Measurements from ENCODE around the gene PREX1. TPM values are rescaled to one million over a fixed set of nuclear protein-coding genes. Genes with fewer than 3 reads are reported as not detected.

Gene PREX1
- total and polyA plus RNA-seq, 2 donors (not counting 3 experiments of a cell fraction or from before 2014, with no cell fraction given), result 51.3 to 72.9 TPM

DNA sequence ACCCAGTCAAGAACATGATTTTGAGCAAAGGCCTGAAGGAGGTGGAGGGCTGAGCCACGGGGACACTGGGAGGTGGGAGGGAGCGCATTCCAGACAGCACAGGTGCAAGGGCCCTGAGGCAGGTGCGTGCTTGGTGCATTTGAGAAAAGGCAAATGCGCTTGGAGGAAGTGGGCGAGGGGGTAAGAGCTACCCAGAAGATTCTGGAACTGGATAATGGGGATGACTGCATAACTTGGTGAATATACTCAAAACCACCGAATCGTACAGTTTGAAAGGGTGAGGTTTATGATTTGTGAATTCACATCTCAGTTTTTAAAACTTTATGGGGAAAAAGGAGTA lies 9.8 kb downstream of the PREX1 start:
- intact Hi-C loops (cut with micrococcal nuclease) (no loop called here), dilution Hi-C loops (cut with MboI; ENCODE audit: extremely low pct_ligation_motif_present, low sequenced_read_pairs) (no loop called here)
- H4K20me1 ChIP-seq (replicated peaks; ENCODE audit: control insufficient read depth, extremely low read depth, insufficient read depth, low read length), result no peaks in the 10 kb centered on the region
- POLR2A ChIA-PET, result interaction anchor here (0.6 kb wide), 1 partner anchor 11 kb away, joined by 6 read pairs; no protein-coding TSS in a partner anchor
- peaks cover 0 to 12% of the 10 kb centered on the region in 2 experiments for H3K36me3 ChIP-seq (ENCODE audit: control insufficient read depth in 2 of 2, extremely low read depth in 1 of 2, insufficient read depth in 2 of 2, low read length in 2 of 2)
- no peak for DNase-seq (ENCODE audit: low read depth, low spot score)
- no peak overlapping the region for H2AFZ ChIP-seq (ENCODE audit: low read depth, low read length)
- FAIRE-seq, result no peak
- peaks cover 36% of the 10 kb centered on the region for H3K4me1 ChIP-seq (ENCODE audit: control insufficient read depth, extremely low read depth, insufficient read depth, low read length)
- H3K9ac ChIP-seq (replicated peaks; ENCODE audit: extremely low read depth, insufficient read depth, low read length), result peak overlapping the region; percentile 2
- no TSS peak for BruUV-seq (replicated peaks)
- H3K79me2 ChIP-seq (ENCODE audit: control insufficient read depth, insufficient read depth, low read length), result peaks cover 99% of the 10 kb centered on the region
- H3K9me3 ChIP-seq (replicated peaks; ENCODE audit: control insufficient read depth, insufficient read depth, low read length), result no peaks in the 10 kb centered on the region
- H3K4me2 ChIP-seq (ENCODE audit: insufficient read depth, low read length), result no peak overlapping the region
- no peaks in the 10 kb centered on the region for H3K27me3 ChIP-seq (ENCODE audit: control insufficient read depth in 2 of 2, insufficient read depth in 2 of 2, low read length in 2 of 2)
- H3K9me1 ChIP-seq (replicated peaks; ENCODE audit: control insufficient read depth, extremely low read depth, insufficient read depth, low read length), result no peaks in the 10 kb centered on the region
- no peak overlapping the region for H3K4me3 ChIP-seq (replicated peaks in 1 of 3; ENCODE audit: insufficient read depth in 1 of 3, low read depth in 1 of 3, low read length in 3 of 3)
- CTCF ChIA-PET, result interaction anchor here (1.1 to 1.8 kb wide), 4 partner anchors 18 to 160 kb away, joined by 3 to 8 read pairs (median 4); no protein-coding TSS in a partner anchor
- peak overlapping the region; percentile 40 for H3K27ac ChIP-seq (ENCODE audit: insufficient read depth, low read depth, low read length)
- TF ChIP-seq POLR2AphosphoS5 (IDR thresholded peaks at IDR 0.05; ENCODE audit: insufficient read depth, low read depth, low read length), result no peak
- no peak for TF ChIP-seq FOS (IDR thresholded peaks at IDR 0.05; ENCODE audit: borderline replicate concordance, insufficient read depth, low read length)
- no peak for TF ChIP-seq EZH2 (IDR thresholded peaks at IDR 0.05; ENCODE audit: borderline replicate concordance, low read depth, low read length, severe bottlenecking)
- no peak for TF ChIP-seq MYC (IDR thresholded peaks at IDR 0.05; ENCODE audit: low read depth, low read length)
- TF ChIP-seq JUN (IDR thresholded peaks at IDR 0.05; ENCODE audit: borderline replicate concordance, insufficient read depth, insufficient read length, low read depth), result no peak
- no peak for TF ChIP-seq MAX (IDR thresholded peaks at IDR 0.05; ENCODE audit: insufficient read depth, insufficient read length)
- TF ChIP-seq, protein P1, sequence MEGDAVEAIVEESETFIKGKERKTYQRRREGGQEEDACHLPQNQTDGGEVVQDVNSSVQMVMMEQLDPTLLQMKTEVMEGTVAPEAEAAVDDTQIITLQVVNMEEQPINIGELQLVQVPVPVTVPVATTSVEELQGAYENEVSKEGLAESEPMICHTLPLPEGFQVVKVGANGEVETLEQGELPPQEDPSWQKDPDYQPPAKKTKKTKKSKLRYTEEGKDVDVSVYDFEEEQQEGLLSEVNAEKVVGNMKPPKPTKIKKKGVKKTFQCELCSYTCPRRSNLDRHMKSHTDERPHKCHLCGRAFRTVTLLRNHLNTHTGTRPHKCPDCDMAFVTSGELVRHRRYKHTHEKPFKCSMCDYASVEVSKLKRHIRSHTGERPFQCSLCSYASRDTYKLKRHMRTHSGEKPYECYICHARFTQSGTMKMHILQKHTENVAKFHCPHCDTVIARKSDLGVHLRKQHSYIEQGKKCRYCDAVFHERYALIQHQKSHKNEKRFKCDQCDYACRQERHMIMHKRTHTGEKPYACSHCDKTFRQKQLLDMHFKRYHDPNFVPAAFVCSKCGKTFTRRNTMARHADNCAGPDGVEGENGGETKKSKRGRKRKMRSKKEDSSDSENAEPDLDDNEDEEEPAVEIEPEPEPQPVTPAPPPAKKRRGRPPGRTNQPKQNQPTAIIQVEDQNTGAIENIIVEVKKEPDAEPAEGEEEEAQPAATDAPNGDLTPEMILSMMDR (IDR thresholded peaks at IDR 0.05; ENCODE audit: extremely low read depth in 1 of 2, insufficient read depth in 1 of 2, low read depth in 1 of 2, low read length in 2 of 2), result no peak
- no peak for TF ChIP-seq GATA2 (IDR thresholded peaks at IDR 0.05; ENCODE audit: insufficient read depth, insufficient read length, low read depth, low read length)
- TF ChIP-seq POLR2A (IDR thresholded peaks at IDR 0.05; ENCODE audit: low read depth, low read length), result no peak
